RPMI7951 (cell line): ENCODE data around the gene PABPC1L2A. TPM values are rescaled to one million over a fixed set of nuclear protein-coding genes. Genes with fewer than 3 reads are reported as not detected.
A peak's percentile ranks its signal among the peaks of the same experiment; 100 is the strongest.
"Not testable (repeated sequence)": the region's sequence is repeated elsewhere in the genome, so short reads cannot be mapped to it uniquely, and the experiment has no call there.

ENCODE experiments used
- DNase-seq: peaks from one replicate; pipeline ENCODE4 v3.0.0-alpha.2; 2012; ENCODE audit warnings: low read depth
- total RNA-seq: library from RNA; depleted of rRNA; stranded (reverse); fragments of >200 nt; shearing (Covaris generic); gene quantifications from 2 replicates; pipeline ENCODE4 v1.2.3, GENCODE V29; 2014; rRNA removed

The PABPC1L2A gene
- not detected in 2 replicates for total RNA-seq

DNA sequence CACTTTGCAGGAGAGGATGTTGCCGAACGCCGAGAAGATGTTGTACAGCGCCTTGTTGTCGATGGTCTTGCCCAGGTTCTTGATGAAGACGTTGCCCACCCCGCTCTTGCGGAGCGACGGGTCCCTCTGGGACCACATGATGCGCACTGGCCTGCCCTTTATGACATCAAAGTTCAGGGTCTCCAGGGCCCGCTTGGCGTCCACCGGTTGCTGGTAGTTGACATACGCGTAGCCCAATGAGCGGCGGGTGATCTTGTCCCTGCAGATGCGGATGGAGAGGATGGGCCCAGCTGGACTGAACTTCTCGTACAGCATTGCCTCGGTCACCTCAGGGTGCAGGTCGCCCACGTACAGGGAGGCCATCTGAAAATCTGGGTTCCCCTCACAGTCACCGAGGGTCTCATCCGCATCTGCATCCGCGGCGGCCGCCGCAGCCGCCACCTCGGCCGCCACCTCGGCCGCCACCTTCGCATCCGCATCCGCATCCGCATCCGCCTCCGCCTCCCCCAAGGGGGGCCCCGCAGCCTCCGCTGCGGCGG lies at the start of gene PABPC1L2A:
Gene PABPC1L2A (minus strand): TSS at position 489 of the 539 bp plus-strand sequence. CDS start 126 bp downstream, at position 363.
- DNase-seq, result not testable (repeated sequence)

DNA sequence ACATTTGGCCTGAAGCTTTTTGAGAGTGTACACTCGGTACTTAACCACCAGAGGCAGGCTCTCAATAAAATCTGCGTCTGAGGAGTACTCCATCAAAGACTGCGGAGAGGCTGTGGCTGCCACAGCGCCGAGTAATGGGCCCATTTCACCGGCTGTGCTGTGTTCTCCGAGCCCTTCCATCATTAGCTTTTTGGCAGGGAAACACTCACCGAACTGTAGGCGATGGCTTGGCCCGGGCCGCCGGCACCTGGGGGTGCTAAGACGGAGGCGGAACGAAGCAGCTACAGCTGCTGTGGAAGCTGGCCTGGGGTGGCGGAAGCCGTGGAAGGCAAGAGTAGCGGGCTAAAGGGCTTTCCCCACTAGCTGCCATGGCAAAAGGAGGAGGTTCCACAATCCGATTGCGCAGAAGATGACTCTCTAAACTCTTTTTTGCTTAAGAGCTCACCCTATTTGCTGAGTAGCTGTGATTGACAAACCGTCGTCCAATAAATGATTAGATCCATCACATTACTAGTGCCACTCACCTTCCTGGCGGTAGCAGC lies 48.5 kb upstream of the PABPC1L2A start:
- DNase-seq, result peak; percentile 88

DNA sequence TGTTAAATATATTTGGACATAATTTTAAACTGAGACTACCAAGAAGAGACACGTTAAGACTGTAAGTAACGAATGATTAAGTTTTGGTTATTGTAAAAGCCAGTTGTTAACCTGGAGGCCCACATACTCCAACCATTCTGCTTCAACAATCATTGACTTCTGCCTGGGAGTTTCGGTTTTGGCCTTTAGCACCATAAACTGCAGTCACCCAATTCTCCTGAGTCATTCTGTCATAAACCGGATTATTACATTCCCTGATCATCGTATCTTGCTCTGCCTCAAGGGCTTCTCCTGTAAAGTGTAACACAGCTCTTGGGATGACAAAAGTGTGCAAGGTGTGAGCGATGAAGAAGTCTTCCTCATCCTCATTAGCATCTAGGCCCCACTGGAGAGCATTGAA lies 46.9 kb upstream of the PABPC1L2A start:
- peak; percentile 24 for DNase-seq

DNA sequence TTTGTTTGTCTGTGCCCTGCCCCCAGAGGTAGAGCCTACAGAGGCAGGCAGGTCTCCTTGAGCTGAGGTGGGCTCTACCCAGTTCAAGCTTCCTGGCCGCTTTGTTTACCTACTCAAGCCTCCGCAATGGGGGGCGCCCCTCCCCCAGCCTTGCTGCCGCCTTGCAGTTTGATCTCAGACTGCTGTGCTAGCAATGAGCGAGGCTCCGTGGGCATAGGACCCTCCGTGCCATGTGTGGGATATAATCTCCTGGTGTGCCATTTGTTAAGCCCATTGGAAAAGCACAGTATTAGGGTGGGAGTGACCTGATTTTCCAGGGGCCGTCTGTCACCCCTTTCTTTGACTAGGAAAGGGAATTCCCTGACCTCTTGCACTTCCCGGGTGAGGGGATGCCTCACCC lies 20.2 kb upstream of the PABPC1L2A start:
- not testable (repeated sequence) for DNase-seq

DNA sequence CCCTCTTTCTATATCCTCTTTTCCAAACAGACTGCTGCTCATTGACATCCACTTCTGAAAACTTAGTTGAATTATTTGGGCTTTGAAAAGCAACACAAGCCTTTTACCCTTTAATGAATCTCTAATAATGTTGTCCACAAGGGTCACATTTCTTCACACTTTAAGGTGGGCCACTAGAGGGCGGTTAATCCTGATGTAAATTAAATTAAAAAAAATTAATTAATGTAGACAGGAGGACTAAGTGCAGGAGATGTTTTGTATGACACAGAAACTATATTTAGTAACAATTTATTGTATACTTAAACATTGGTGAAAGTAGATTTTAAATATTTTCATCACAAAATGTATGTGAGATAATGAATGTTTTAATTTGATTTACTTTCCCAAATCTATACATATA lies 7.5 kb upstream of the PABPC1L2A start:
- DNase-seq, result peak; percentile 8

DNA sequence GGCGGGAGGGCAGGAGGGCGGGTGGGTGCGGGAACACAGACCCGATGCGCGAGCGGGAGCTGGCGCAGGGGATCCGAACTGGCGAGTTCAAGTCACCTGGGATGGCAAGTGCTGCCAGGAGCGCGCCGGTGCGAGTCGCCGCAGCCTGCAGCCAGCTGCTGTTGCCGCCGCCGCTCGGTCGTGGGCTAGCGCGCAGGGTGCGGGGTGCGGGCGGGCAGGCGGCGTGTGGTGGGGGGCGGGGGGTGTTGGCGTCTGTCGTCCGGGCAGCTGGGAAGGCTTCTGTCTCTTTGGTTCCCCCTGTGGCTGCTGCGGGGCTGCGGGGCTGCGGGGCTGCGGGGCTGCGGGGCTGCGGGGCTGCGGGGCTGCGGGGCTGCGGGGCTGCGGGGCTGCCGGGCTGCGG lies 572 bp upstream of the PABPC1L2A start:
- DNase-seq, result not testable (repeated sequence)

DNA sequence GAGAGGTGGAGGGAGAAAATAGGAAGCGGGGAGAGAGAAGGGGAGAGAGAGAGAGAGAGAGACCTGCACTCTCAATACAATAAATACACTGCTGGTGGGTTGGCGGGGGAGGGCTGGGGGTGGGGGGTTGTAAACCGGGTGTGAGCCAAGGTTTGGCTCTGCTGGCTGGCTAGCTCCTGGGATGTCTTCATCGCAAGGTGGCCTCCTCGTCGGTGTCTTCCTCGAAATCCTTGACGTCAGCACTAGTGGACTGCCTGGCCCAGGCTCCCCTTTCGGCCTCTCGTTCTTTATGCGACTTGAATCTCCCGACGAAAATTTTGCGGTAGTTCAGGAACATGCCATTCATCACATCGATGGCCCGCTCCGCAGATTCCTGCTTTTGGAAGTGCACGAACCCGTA lies 715 bp downstream of the PABPC1L2A start:
- not testable (repeated sequence) for DNase-seq

DNA sequence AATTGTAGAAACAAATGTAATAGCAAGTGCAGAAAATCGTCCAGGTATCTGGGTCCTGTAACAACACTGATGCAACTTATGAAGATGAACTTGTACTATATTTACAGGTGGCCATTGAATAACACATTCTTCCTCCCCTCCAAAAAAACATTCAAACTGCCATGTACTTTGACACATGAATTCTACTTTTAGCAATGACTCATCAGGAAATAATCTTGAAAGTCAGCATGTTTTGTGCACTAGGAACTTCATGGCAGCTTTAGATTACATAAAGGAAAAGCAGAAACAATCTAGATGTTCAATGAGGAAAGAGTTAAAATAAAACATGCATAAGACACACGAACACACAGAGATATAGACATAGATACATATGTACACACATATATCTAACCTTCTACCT lies 2.5 kb downstream of the PABPC1L2A start:
- peak; percentile 3 for DNase-seq

DNA sequence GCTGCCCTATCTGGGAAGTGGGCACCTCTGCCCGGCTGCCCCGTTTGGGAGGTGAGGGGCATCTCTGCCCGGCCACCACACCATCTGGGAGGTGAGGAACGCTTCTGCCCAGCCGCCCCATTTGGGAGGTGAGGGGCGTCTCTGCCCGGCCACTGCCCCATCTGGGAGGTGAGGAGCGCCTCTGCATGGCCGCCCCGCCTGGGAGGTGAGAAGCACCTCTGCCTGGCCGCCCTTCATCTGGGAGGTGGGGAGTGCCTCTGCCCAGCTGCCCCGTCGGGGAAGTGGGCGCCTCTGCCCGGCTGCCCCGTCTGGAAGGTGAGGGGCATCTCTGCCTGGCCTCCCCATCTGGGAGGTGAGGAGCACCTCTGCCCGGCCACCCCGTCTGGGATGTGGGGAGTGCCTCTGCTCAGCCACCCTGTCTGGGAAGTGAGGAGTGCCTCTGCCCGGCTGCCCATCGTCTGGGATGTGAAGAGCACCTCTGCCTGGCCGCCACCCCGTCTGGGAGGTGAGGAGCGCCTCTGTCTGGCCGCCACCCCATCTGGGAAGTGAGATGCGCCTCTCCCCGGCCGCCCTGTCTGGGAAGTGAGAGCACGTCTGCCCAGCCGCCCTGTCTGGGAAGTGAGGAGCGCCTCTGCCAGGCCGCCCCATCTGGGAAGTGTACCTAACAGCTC lies 9.8 kb downstream of the PABPC1L2A start:
- DNase-seq, result no peak

DNA sequence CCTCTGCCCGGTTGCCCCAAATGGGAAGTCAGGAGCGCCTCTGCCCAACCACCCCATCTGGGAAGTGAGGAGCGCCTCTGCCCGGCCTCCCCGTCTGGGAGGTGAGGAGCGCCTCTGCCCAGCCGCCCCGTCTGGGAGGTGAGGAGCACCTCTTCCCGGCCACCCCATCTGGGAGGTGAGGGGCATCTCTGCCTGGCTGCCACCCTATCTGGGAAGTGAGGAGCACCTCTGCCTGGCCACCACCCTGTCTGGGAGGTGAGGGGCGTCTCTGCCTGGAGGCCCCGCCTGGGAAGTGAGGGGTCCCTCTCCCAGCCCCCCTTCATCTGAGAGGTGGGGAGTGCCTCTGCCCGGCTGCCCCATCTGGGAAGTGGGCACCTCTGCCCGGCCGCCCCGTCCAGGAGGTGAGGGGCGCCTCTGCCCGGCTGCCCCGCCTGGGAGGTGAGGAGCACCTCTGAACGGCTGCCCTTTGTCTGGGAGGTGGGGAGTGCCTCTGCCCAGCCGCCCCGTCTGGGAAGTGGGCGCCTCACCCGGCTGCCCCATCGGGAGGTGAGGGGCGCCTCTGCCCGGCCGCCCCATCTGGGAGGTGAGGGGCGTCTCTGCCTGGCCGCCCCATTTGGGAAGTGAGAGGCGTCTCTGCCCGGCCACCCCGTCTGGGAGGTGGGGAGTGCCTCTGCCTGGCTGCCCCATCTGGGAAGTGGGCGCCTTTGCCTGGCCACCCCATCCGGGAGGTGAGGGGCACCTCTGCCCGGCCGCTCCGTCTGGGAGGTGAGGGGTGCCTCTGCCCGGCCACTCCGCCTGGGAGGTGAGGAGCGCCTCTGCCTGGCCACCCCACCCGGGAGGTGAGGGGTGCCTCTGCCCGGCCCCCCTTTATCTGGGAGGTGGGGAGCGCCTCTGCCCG lies 10.6 kb downstream of the PABPC1L2A start:
- no peak for DNase-seq

DNA sequence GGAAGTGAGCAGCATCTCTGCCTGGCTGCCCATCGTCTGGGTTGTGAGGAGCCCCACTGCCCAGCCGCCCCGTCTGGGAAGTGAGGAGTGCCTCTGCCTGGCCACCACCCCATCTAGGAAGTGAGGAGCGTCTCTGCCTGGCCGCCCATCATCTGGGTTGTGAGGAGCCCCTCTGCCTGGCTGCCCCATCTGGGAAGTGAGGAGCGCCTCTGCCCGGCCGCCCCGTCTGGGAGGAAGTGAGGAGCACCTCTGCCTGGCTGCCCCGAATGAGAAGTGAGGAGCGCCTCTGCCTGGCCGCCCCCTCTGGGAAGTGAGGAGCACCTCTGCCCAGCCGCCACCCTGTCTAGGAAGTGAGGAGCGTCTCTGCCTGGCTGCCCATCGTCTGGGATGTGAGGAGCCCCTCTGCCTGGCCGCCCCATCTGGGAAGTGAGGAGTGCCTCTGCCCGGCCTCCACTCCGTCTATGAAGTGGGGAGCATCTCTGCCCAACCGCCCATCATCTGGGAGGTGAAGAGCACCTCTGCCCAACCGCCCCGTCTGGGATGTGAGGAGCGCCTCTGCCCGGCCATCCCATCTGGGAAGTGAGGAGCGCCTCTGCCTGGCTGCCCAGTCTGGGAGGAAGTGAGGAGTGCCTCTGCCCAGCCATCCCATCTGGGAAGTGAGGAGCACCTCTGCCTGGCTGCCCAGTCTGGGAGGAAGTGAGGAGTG lies 11.4 kb downstream of the PABPC1L2A start:
- not testable (repeated sequence) for DNase-seq

DNA sequence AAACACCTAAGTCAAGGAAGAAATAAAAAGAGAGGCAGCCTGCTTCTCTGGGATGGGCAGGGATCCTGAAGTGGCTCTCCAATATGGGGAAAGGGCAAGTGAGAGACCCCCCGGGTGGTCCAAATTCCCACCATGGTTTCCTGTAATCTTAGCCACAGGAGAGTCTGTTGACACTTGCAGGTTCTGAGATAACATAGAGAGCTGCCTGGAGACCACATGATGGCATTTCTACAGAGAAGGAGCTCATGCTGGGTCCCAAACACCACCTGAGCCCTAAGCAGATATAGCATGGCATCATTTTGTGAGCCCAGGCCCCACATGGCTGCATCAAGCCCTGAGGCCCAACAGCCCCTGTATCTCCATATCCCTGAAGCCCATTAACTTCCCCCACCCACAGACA lies 50.4 kb downstream of the PABPC1L2A start:
- DNase-seq, result no peak

Other genes with a start within 250 kb of the PABPC1L2A start
- gene FAM236C, start 166.9 kb downstream of the PABPC1L2A start, total RNA-seq, result not detected in 2 replicates
- gene FAM236A, start 141.3 kb downstream of the PABPC1L2A start, total RNA-seq, result not detected in 2 replicates
- not detected in 2 replicates for gene DMRTC1, start 135.7 kb downstream of the PABPC1L2A start, total RNA-seq
- not detected in 2 replicates for gene PABPC1L2B, start 76.6 kb downstream of the PABPC1L2A start, total RNA-seq
- gene NAP1L2, start 135.3 kb upstream of the PABPC1L2A start, total RNA-seq, result 0.36 and 0.39 TPM in 2 replicates